H9 (cell line): Measurements from ENCODE around the gene CDH18. TPM values are rescaled to one million over a fixed set of nuclear protein-coding genes. Genes with fewer than 3 reads are reported as not detected.
A peak's percentile ranks its signal among the peaks of the same experiment; 100 is the strongest.
"Not testable (repeated sequence)": the region's sequence is repeated elsewhere in the genome, so short reads cannot be mapped to it uniquely, and the experiment has no call there.

Source experiments
- DNase-seq: peaks from one replicate; pipeline ENCODE4 v3.0.0-alpha.2; 2017
- H2AFZ ChIP-seq: one replicate; pipeline ENCODE4 v1.6.1; 2013; ENCODE audit warnings: mild to moderate bottlenecking, low read length, control low read depth, moderate library complexity
- H2AK5ac ChIP-seq: 2 replicates; pipeline ENCODE4 v1.6.1; 2013; ENCODE audit warnings: low read length, control low read depth, mixed read lengths; ENCODE audit not compliant: insufficient read length
- H2BK120ac ChIP-seq: one replicate; pipeline ENCODE4 v1.6.1; 2013; ENCODE audit warnings: low read depth, mild to moderate bottlenecking, low read length, control low read depth, inconsistent platforms; ENCODE audit not compliant: poor library complexity, severe bottlenecking
- H2BK12ac ChIP-seq: 2 replicates; pipeline ENCODE4 v1.6.1; 2013; ENCODE audit warnings: low read length, control low read depth, mixed read lengths, low read depth; ENCODE audit not compliant: insufficient read length
- H2BK15ac ChIP-seq: 2 replicates; pipeline ENCODE4 v1.6.1; 2013; ENCODE audit warnings: low read depth, low read length, control low read depth
- H2BK20ac ChIP-seq: one replicate; pipeline ENCODE4 v1.6.1; 2013; ENCODE audit warnings: low read depth, mild to moderate bottlenecking, low read length, control low read depth, inconsistent platforms; ENCODE audit not compliant: poor library complexity, severe bottlenecking
- H2BK5ac ChIP-seq: 2 replicates; pipeline ENCODE4 v1.6.1; 2013; ENCODE audit warnings: low read length, control low read depth, mixed read lengths; ENCODE audit not compliant: insufficient read length
- H3K14ac ChIP-seq: 2 replicates; pipeline ENCODE4 v1.6.1; 2013; ENCODE audit warnings: low read length, control low read depth; ENCODE audit not compliant: insufficient read depth
- H3K18ac ChIP-seq: 2 replicates; pipeline ENCODE4 v1.6.1; 2013; ENCODE audit warnings: low read depth, mild to moderate bottlenecking, mixed read lengths, low read length, control low read depth; ENCODE audit not compliant: insufficient read length
- H3K23ac ChIP-seq: 2 replicates; pipeline ENCODE4 v1.6.1; 2013; ENCODE audit warnings: low read length, control low read depth, mixed read lengths, low read depth; ENCODE audit not compliant: insufficient read length
- H3K23me2 ChIP-seq: 2 replicates; pipeline ENCODE4 v1.6.1; 2013; ENCODE audit warnings: low read depth, mild to moderate bottlenecking, mixed read lengths, low read length, control low read depth; ENCODE audit not compliant: insufficient read length, poor library complexity, severe bottlenecking
- H3K27ac ChIP-seq: 2 replicates; pipeline ENCODE4 v1.5.1; 2013; ENCODE audit warnings: low read length, control low read depth, mixed read lengths, low read depth; ENCODE audit not compliant: insufficient read length
- H3K27me3 ChIP-seq: 2 replicates; pipeline ENCODE4 v1.6.1; 2013; ENCODE audit warnings: low read length, control low read depth, inconsistent platforms; ENCODE audit not compliant: insufficient read depth
- H3K4ac ChIP-seq: 2 replicates; pipeline ENCODE4 v1.6.1; 2013; ENCODE audit warnings: low read depth, mild to moderate bottlenecking, control low read depth, inconsistent platforms, low read length, moderate library complexity
- H3K4me1 ChIP-seq: 2 replicates; pipeline ENCODE4 v1.6.1; 2013; ENCODE audit warnings: low read length, control low read depth, inconsistent platforms; ENCODE audit not compliant: insufficient read depth
- H3K4me2 ChIP-seq: 2 replicates; pipeline ENCODE4 v1.6.1; 2013; ENCODE audit warnings: low read length, control low read depth, mixed read lengths; ENCODE audit not compliant: insufficient read length, insufficient read depth
- H3K56ac ChIP-seq: 2 replicates; pipeline ENCODE4 v1.6.1; 2013; ENCODE audit warnings: low read depth, mild to moderate bottlenecking, mixed read lengths, low read length, control low read depth; ENCODE audit not compliant: insufficient read length
- H3K79me1 ChIP-seq: 2 replicates; pipeline ENCODE4 v1.6.1; 2013; ENCODE audit warnings: low read depth, mild to moderate bottlenecking, moderate library complexity, low read length, control low read depth, inconsistent platforms; ENCODE audit not compliant: insufficient read depth, poor library complexity, severe bottlenecking
- H3K79me2 ChIP-seq: 2 replicates; pipeline ENCODE4 v1.6.1; 2013; ENCODE audit warnings: low read length, control low read depth, inconsistent platforms; ENCODE audit not compliant: insufficient read depth
- H3K9ac ChIP-seq: 2 replicates; pipeline ENCODE4 v1.6.1; 2013; ENCODE audit warnings: low read length, control low read depth, mixed read lengths; ENCODE audit not compliant: insufficient read length; ENCODE audit errors: extremely low read depth
- H3K9me3 ChIP-seq: one replicate; pipeline ENCODE4 v1.6.1; 2013; ENCODE audit warnings: low read depth, low read length, inconsistent platforms; ENCODE audit not compliant: control insufficient read depth
- H3T11ph ChIP-seq: one replicate; pipeline ENCODE4 v1.6.1; 2013; ENCODE audit warnings: mild to moderate bottlenecking, low read length, control low read depth, inconsistent platforms
- H4K20me1 ChIP-seq: one replicate; pipeline ENCODE4 v1.6.1; 2013; ENCODE audit not compliant: control insufficient read depth, insufficient read length, insufficient read depth
- H4K5ac ChIP-seq: 2 replicates; pipeline ENCODE4 v1.6.1; 2013; ENCODE audit warnings: low read depth, mild to moderate bottlenecking, mixed read lengths, low read length, control low read depth; ENCODE audit not compliant: insufficient read length
- H4K8ac ChIP-seq: replicated peaks from 2 replicates; pipeline ENCODE4 v1.6.1; 2013; ENCODE audit warnings: low read length, control low read depth, mixed read lengths, low read depth; ENCODE audit not compliant: insufficient read length
- H4K91ac ChIP-seq: 2 replicates; pipeline ENCODE4 v1.6.1; 2013; ENCODE audit warnings: low read depth, mild to moderate bottlenecking, moderate library complexity, mixed read lengths, low read length, control low read depth; ENCODE audit not compliant: insufficient read length
- H3K27ac Mint-ChIP-seq, 3 experiments: 2 replicates in 2 of 3; 3 replicates in 1 of 3; pipeline ENCODE4 v1.8.0; 2020 to 2021; ENCODE audit warnings: mixed read lengths in 3 of 3, mild to moderate bottlenecking in 1 of 3, moderate library complexity in 1 of 3
- H3K27me3 Mint-ChIP-seq: 2 replicates; pipeline ENCODE4 v1.8.0; 2021; ENCODE audit warnings: low read depth, mild to moderate bottlenecking, moderate library complexity, mixed read lengths
- H3K36me3 Mint-ChIP-seq, 3 experiments: 2 replicates in 2 of 3; 3 replicates in 1 of 3; pipeline ENCODE4 v1.8.0; 2020 to 2021; ENCODE audit warnings: low read depth in 3 of 3, mixed read lengths in 3 of 3; ENCODE audit not compliant: insufficient read depth in 1 of 3
- H3K4me1 Mint-ChIP-seq, 2 experiments: 2 replicates each; pipeline ENCODE4 v1.8.0; 2020; ENCODE audit warnings: mixed read lengths in 2 of 2
- H3K4me3 Mint-ChIP-seq, 2 experiments: 2 replicates in 1 of 2; 3 replicates in 1 of 2; pipeline ENCODE4 v1.8.0; 2020 to 2021; ENCODE audit warnings: mild to moderate bottlenecking in 2 of 2, mixed read lengths in 2 of 2, moderate library complexity in 1 of 2
- H3K9me3 Mint-ChIP-seq, 2 experiments: 2 replicates in 1 of 2; 3 replicates in 1 of 2; pipeline ENCODE4 v1.8.0; 2020; ENCODE audit warnings: mild to moderate bottlenecking in 2 of 2, mixed read lengths in 2 of 2, moderate library complexity in 1 of 2
- CTCF ChIP-seq: fragments of 200-600 bp; sonication (generic); conservative IDR thresholded peaks from 3 replicates; pipeline ENCODE4 v1.8.0; 2021; ENCODE audit warnings: antibody characterized with exemption, mild to moderate bottlenecking
- WGBS: extraction: QIAGEN DNeasy Blood & Tissue Kit; methylation state at CpG from one replicate; pipeline ENCODE4 v1.1.7; 2013; ENCODE audit warnings: missing lambda C conversion rate, low lambda C conversion rate, mixed read lengths; ENCODE audit not compliant: insufficient read length; ENCODE audit errors: extremely low coverage; 5-methylcytosine and 5-hydroxymethylcytosine counted together
- total RNA-seq: library from RNA; stranded (reverse); gene quantifications from 2 replicates; pipeline ENCODE4 v1.2.1, GENCODE V29; 2021

CDH18 gene
- total RNA-seq, 1 experiment from 2014 or later = not detected

- Histone ChIP-seq H3K23ac (no peak overlapping the region), H2BK15ac (no peak overlapping the region), H3K4me2 (no peak overlapping the region), H2BK120ac (no peak overlapping the region), H3T11ph (no peak overlapping the region), H4K20me1 (no peaks in the 10 kb centered on the region), H3K27ac (peak overlapping the region; percentile 55), H4K91ac (no peak overlapping the region), H4K5ac (no peak overlapping the region), H3K18ac (no peak overlapping the region), H3K14ac (no peak overlapping the region), H3K79me2 (no peaks in the 10 kb centered on the region), H2BK5ac (no peak overlapping the region), H3K56ac (no peak overlapping the region), H3K4me1 (no peaks in the 10 kb centered on the region; the same call in 1 of the 2 replicates), H2BK20ac (no peak overlapping the region), H2AFZ (peak overlapping the region; percentile 40), H2AK5ac (no peak overlapping the region), H3K27me3 (no peaks in the 10 kb centered on the region), H3K9ac (no peak overlapping the region), H3K9me3 (no peaks in the 10 kb centered on the region), H3K23me2 (no peaks in the 10 kb centered on the region), H4K8ac (no peak overlapping the region), H3K4ac (no peak overlapping the region), H2BK12ac (no peak overlapping the region), H3K79me1 (no peaks in the 10 kb centered on the region)
- Mint-ChIP-seq H3K27ac (peak overlapping the region in 1 of 3 experiments; percentile 27; a peak in 2 of 7 replicates), H3K4me1 (peaks cover 18 to 24% of the 10 kb centered on the region in 2 experiments), H3K9me3 (no peaks in the 10 kb centered on the region), H3K4me3 (no peak overlapping the region), H3K27me3 (no peaks in the 10 kb centered on the region), H3K36me3 (no peaks in the 10 kb centered on the region)
- DNase-seq = no peak
- WGBS = no CpG with 5 or more reads among the region's 5 CpGs
- TF ChIP-seq CTCF = no peak
Measured at GRCh38 chr5:19777363-19777762, 210.6 kb downstream of the CDH18 start.

GRCh38 chr5:19776886-19777285 is 211.1 kb downstream of the CDH18 start:
- not testable (repeated sequence) for H3K36me3 Mint-ChIP-seq, DNase-seq, H3K27me3 Mint-ChIP-seq, H3K9me3 ChIP-seq, H2BK15ac ChIP-seq, H2AK5ac ChIP-seq, H3K23ac ChIP-seq, H3K27me3 ChIP-seq, H4K8ac ChIP-seq, H4K5ac ChIP-seq, H2BK12ac ChIP-seq, H3K14ac ChIP-seq, H3K4me3 Mint-ChIP-seq, H2BK5ac ChIP-seq, H4K20me1 ChIP-seq, H3K4me1 ChIP-seq, H3K79me1 ChIP-seq, H4K91ac ChIP-seq, H3K4ac ChIP-seq, H3T11ph ChIP-seq, H2AFZ ChIP-seq, H3K56ac ChIP-seq, H3K18ac ChIP-seq, H3K79me2 ChIP-seq, H3K9me3 Mint-ChIP-seq, H2BK120ac ChIP-seq, H3K23me2 ChIP-seq, H2BK20ac ChIP-seq, H3K4me2 ChIP-seq, H3K9ac ChIP-seq
- no CpG with 5 or more reads among the region's 5 CpGs for WGBS
- peak overlapping the region in 2 of 3 experiments; percentile 18 to 27; a peak in 2 of 7 replicates for H3K27ac Mint-ChIP-seq
- peak overlapping the region; percentile 55 for H3K27ac ChIP-seq
- H3K4me1 Mint-ChIP-seq = peaks cover 19 to 24% of the 10 kb centered on the region in 2 experiments
